IMR-90 (cell line): Measurements from ENCODE around the gene ATP5PB.

Experiments used
- CTCF ChIP-seq: conservative IDR thresholded peaks from 2 replicates; pipeline ENCODE4 v1.5.1; 2012; ENCODE audit warnings: mild to moderate bottlenecking, low read depth, low read length, improper control_type of control experiment
- MAFK ChIP-seq: IDR thresholded peaks from 2 replicates; pipeline ENCODE4 v1.6.1; 2012; ENCODE audit warnings: low read depth, low read length, improper control_type of control experiment
- POLR2A ChIP-seq: IDR thresholded peaks from 2 replicates; pipeline ENCODE4 v1.6.1; 2012; ENCODE audit warnings: mild to moderate bottlenecking, low read depth, low read length
- RFX5 ChIP-seq: IDR thresholded peaks from 2 replicates; pipeline ENCODE4 v1.8.0; 2012; ENCODE audit warnings: low read depth, mild to moderate bottlenecking, low read length, moderate library complexity
- SMC3 ChIP-seq: fragments of 150-350 bp; IDR thresholded peaks from 2 replicates; pipeline ENCODE4 v1.6.1; 2016; ENCODE audit warnings: low read depth, mild to moderate bottlenecking, antibody characterized with exemption, low read length, moderate library complexity

GRCh38 chr1:111487133-111487532 is 37.9 kb downstream of the ATP5PB start:
- TF ChIP-seq POLR2A (no peak), SMC3 (no peak), RFX5 (no peak), CTCF (no peak), MAFK (no peak)
